DND-41 (cell line): ENCODE data around the gene MCM3.

Source experiments
- CTCF ChIP-seq: IDR thresholded peaks from 2 replicates; pipeline ENCODE4 v1.5.1; 2012; ENCODE audit warnings: borderline replicate concordance, low read length, moderate library complexity, mild to moderate bottlenecking; ENCODE audit not compliant: poor library complexity, severe bottlenecking; ENCODE audit errors: extremely low read depth
- EZH2 ChIP-seq: IDR thresholded peaks from 3 replicates; pipeline ENCODE4 v1.6.1; 2012; ENCODE audit warnings: borderline replicate concordance, low read depth, mild to moderate bottlenecking, moderate library complexity, low read length, inconsistent platforms; ENCODE audit not compliant: severe bottlenecking

DNA sequence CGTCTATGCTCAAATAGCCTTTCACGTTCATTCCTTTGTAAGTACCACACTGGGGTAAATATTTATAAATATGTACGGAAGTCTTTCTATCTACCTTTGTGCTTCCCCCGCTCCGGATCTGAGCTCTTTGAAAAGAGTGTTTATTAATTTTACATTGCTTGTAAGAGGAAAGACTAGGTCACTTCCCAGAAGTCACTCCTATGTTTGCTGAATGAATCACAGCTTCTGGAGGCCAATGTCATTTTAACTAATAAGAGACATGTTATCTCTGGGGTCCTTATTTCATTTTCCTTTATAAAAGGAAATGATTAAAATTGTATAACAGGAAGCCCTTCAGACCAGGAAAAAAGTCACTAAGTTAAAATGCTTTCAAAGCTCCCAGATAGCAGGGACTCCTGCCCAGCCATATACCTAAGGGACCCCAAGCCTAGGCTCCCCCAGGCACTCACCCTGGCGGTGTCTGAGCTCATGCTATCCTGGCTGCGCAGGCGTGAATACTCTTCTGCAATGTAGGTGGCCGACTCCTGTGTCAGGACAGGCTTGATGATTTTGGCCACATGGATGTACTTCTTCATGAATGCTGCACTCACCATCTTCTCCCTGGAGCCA is 12.6 kb downstream of the MCM3 start:
- TF ChIP-seq CTCF (no peak), EZH2 (no peak)
